EH (cell line): ENCODE data around the gene RBM45.

Source experiments
- DNase-seq: peaks from one replicate; pipeline ENCODE4 v3.0.0-alpha.2; 2015; ENCODE audit warnings: low read depth

Gene RBM45

DNA sequence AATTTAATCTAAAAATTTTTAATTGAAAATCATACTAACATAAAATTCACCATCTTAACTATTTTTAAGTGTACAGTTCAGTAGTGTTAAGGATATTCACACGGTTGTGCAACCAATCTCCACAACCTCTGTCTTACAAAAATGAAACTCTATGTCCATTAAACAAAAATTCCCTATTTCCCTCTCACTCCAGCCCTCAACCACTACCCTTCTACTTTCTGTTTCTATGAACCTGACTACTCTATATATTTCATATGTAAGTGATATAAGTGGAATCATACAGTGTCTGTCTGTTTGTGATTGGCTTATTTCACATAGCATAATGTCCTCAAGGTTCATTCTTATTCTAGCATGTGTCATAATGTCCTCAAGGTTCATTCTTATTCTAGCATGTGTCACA, 47.7 kb downstream of the RBM45 start:
- DNase-seq = no peak

- no peak for DNase-seq
Observed at GRCh38 chr2:178160601-178161000, 48.4 kb downstream of the RBM45 start.

GRCh38 chr2:178163395-178163794, 51.2 kb downstream of the RBM45 start:
- DNase-seq = peak; percentile 31

- DNase-seq = no peak
Observed at GRCh38 chr2:178163911-178164310, 51.7 kb downstream of the RBM45 start.

- DNase-seq = no peak
Observed at GRCh38 chr2:178173657-178174056, 61.4 kb downstream of the RBM45 start.

DNA sequence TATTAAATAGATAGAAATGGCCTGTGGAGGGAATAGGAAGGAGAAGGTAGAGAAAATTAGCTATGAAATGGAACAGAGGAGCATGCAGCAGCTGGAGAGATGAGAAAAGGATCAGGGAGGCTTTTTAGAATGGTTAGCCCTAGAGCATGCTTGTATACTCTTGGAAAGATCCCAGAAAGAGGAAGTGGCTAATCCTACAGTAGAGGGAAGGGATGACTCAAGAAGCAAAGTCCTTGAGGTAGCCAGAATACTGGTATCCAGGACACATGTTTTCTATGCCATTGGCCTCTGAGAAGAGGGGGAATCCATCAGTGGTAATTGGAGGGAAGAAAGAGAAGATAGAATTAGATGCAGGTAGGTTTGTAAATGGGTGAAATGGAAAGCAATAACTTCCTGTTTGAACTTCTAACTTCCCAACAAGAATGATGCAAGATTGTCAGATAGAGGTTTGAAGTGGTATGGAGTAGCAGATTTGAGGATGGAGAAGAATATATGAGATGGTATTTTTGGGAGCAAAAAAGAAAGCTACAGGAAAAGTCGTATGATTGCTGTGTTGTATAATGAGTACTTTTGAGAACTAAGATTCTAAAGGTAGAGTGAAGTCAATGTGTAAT, 64.9 kb downstream of the RBM45 start:
- DNase-seq = peak; percentile 58
